Measurements from ENCODE around the gene SUPT7L.

- TF ChIP-seq CTCF (conservative IDR thresholded peaks at IDR 0.05) (no peak), ZFX (IDR thresholded peaks at IDR 0.05) (no peak)
These were observed 46.7 kb upstream of the SUPT7L start for GRCh38 chr2:27709960-27710575.
